A673 (cell line): Measurements from ENCODE around the gene HMOX2.

Source experiments
- EZH2 ChIP-seq: fragments of 200-600 bp; sonication (generic); IDR thresholded peaks from 2 replicates; pipeline ENCODE4 v1.6.1; 2017; ENCODE audit warnings: borderline replicate concordance, low read depth, mild to moderate bottlenecking, mixed read lengths, antibody characterized with exemption, low read length; ENCODE audit not compliant: poor library complexity, severe bottlenecking
- TF ChIP-seq, protein P1 (sequence below): fragments of 300-800, 200-600 bp; sonication (generic); conservative IDR thresholded peaks from 2 replicates; pipeline ENCODE4 v1.5.1; 2017; ENCODE audit warnings: low read depth, mild to moderate bottlenecking, antibody characterized with exemption, low read length, moderate library complexity, mixed read lengths

- TF ChIP-seq, protein P1, sequence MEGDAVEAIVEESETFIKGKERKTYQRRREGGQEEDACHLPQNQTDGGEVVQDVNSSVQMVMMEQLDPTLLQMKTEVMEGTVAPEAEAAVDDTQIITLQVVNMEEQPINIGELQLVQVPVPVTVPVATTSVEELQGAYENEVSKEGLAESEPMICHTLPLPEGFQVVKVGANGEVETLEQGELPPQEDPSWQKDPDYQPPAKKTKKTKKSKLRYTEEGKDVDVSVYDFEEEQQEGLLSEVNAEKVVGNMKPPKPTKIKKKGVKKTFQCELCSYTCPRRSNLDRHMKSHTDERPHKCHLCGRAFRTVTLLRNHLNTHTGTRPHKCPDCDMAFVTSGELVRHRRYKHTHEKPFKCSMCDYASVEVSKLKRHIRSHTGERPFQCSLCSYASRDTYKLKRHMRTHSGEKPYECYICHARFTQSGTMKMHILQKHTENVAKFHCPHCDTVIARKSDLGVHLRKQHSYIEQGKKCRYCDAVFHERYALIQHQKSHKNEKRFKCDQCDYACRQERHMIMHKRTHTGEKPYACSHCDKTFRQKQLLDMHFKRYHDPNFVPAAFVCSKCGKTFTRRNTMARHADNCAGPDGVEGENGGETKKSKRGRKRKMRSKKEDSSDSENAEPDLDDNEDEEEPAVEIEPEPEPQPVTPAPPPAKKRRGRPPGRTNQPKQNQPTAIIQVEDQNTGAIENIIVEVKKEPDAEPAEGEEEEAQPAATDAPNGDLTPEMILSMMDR: peak; percentile 64
- TF ChIP-seq EZH2: no peak
Measured at GRCh38 chr16:4475880-4476788, at the start of gene HMOX2.
